Fibroblast of the aortic adventitia (primary cell): ENCODE measurements around the gene ANKLE1. TPM values are rescaled to one million over a fixed set of nuclear protein-coding genes. Genes with fewer than 3 reads are reported as not detected.

Source experiments
- DNase-seq: peaks from one replicate; pipeline ENCODE4 v3.0.0-alpha.2; 2010; ENCODE audit warnings: low read depth
- H3K4me3 ChIP-seq: 2 replicates; pipeline ENCODE4 v1.5.1; 2011; ENCODE audit warnings: low read depth, mild to moderate bottlenecking, control low read depth, low read length, moderate library complexity
- total RNA-seq: library from RNA; depleted of rRNA; stranded (reverse); fragments of >200 nt; gene quantifications from 2 replicates; pipeline ENCODE4 v1.2.3, GENCODE V29; 2012; ENCODE audit warnings: low replicate concordance
- TF ChIP-seq, protein P1 (sequence below): IDR thresholded peaks from 2 replicates; pipeline ENCODE4 v1.5.1; 2011; ENCODE audit warnings: mild to moderate bottlenecking, low read length, control low read depth, inconsistent platforms; ENCODE audit not compliant: insufficient read depth

ANKLE1 gene, protein sequence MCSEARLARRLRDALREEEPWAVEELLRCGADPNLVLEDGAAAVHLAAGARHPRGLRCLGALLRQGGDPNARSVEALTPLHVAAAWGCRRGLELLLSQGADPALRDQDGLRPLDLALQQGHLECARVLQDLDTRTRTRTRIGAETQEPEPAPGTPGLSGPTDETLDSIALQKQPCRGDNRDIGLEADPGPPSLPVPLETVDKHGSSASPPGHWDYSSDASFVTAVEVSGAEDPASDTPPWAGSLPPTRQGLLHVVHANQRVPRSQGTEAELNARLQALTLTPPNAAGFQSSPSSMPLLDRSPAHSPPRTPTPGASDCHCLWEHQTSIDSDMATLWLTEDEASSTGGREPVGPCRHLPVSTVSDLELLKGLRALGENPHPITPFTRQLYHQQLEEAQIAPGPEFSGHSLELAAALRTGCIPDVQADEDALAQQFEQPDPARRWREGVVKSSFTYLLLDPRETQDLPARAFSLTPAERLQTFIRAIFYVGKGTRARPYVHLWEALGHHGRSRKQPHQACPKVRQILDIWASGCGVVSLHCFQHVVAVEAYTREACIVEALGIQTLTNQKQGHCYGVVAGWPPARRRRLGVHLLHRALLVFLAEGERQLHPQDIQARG
- 0.09 and 0.41 TPM in 2 replicates for total RNA-seq

- H3K4me3 ChIP-seq, result peak within 1 kb of the TSS; percentile 58
- DNase-seq, result no peak
- TF ChIP-seq, protein P1, sequence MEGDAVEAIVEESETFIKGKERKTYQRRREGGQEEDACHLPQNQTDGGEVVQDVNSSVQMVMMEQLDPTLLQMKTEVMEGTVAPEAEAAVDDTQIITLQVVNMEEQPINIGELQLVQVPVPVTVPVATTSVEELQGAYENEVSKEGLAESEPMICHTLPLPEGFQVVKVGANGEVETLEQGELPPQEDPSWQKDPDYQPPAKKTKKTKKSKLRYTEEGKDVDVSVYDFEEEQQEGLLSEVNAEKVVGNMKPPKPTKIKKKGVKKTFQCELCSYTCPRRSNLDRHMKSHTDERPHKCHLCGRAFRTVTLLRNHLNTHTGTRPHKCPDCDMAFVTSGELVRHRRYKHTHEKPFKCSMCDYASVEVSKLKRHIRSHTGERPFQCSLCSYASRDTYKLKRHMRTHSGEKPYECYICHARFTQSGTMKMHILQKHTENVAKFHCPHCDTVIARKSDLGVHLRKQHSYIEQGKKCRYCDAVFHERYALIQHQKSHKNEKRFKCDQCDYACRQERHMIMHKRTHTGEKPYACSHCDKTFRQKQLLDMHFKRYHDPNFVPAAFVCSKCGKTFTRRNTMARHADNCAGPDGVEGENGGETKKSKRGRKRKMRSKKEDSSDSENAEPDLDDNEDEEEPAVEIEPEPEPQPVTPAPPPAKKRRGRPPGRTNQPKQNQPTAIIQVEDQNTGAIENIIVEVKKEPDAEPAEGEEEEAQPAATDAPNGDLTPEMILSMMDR, result no peak
Observed at GRCh38 chr19:17281391-17282304, at the start of gene ANKLE1. Gene ANKLE1, plus strand, starts transcription at chr19:17281901. Its CDS starts 20 bp downstream, at chr19:17281921.

- TF ChIP-seq, protein P1, result no peak
- H3K4me3 ChIP-seq, result no peak overlapping the region
- DNase-seq, result no peak
Observed at GRCh38 chr19:17232258-17232657, 49.4 kb upstream of the ANKLE1 start.

DNA sequence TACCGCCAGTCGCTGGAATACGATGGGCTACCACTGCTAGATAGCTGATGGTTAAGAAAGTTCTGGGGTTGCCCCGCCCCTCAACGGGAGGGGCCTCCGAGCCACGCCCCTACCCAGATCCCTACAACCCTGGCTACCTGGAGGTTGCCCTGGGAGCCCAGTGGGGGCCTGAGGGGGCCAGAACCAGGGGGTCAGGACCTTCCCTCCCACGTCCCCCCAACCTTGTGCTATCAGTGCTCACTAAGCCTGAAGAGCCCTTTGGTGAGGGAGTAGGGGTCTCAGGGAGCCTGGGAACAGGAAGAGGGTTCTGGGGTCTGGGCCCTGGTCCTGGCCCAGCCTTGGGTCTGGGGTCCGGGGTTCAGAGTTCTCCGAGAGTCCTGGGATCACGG lies 46.8 kb upstream of the ANKLE1 start:
- H3K4me3 ChIP-seq, result peak overlapping the region; percentile 70
- peak; percentile 43 for DNase-seq
- TF ChIP-seq, protein P1, result no peak

GRCh38 chr19:17235300-17235970 lies 46.3 kb upstream of the ANKLE1 start:
- H3K4me3 ChIP-seq, result peak overlapping the region; percentile 70
- peak; percentile 65 for DNase-seq
- TF ChIP-seq, protein P1, result peak; percentile 43

DNA sequence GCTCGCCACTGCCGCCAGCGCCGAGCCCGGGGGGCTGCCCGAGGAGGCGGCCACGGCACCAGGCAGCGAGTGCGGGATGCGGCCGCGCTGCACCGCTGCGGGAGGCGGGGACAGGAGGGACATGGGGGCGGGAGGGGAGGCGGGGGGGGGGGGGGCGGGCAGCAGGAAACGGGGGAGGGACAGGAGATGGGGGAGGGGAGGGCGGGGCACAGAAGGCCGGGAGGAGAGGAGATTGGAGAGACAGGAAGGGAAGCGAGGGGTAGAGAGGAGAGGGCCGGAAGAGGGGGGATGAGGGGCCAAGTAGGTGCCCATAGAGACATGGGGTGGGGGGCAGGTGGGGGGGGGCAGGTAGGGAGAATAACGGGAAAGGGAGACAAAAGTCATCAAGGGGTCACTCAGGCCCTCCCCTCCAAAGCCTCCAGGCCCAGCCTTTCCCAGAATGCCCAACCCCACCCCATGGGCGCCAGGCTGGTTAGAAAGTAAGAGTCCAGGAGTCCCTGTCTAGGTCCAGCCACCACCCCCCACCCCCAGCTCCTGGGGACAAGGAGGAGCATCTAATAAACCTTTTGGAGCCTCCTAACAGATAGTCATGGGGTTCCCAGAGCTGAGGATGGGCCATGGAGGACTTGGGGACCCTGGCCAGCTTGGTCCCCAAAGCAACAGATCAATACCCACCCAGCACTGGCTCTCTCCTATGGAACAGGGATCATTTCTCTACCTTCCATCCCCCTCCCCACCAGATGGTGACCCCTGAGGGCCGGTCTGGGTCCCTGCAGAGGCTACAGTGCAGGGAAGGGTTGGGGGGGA lies 45.5 kb upstream of the ANKLE1 start:
- DNase-seq, result peak; percentile 29
- TF ChIP-seq, protein P1, result no peak
- H3K4me3 ChIP-seq, result peak overlapping the region; percentile 70
